Fibroblast of skin of back (primary cell): Measurements from ENCODE around the gene NRIP3.
"Not testable (repeated sequence)": the region's sequence is repeated elsewhere in the genome, so short reads cannot be mapped to it uniquely, and the experiment has no call there.

Source experiments
- DNase-seq: peaks from one replicate; pipeline ENCODE4 v3.0.0-alpha.2; 2013

NRIP3 gene

GRCh38 chr11:8971196-8971923 lies 32.4 kb downstream of the NRIP3 start:
- no peak for DNase-seq

DNA sequence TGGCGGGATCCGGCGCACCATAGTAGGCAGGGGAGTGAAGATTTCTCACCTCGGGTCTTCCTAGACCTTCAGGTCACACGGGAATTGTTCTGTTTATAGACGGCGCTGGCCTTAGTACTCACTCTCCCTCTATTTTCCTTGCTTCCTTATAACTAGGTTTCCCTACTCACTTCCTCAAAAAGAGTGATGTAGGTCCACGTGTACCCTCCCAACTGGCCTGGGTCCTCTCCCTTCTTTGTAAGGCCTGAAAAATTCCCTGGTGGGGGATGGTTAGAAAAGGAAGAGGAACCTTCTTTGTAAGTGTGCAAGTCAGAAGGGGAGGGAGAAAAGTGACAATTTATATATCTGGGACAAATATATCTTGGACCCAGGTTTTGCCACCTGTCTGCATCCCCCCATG lies 36.6 kb downstream of the NRIP3 start:
- DNase-seq: no peak

GRCh38 chr11:8964324-8965320 lies 39.2 kb downstream of the NRIP3 start, which contains the start of gene TMEM9B:
TSS of gene TMEM9B (minus strand) at chr11:8964442. CDS start at chr11:8964313, 129 bp downstream.
- DNase-seq: peak; percentile 89

GRCh38 chr11:8963569-8964323 lies 40.1 kb downstream of the NRIP3 start:
- no peak for DNase-seq

- no peak for DNase-seq
Measured at GRCh38 chr11:8962841-8963240, 41.0 kb downstream of the NRIP3 start.

- DNase-seq: no peak
Measured at GRCh38 chr11:8961401-8961800, 42.4 kb downstream of the NRIP3 start.

GRCh38 chr11:8959546-8960166 lies 44.1 kb downstream of the NRIP3 start:
- DNase-seq: peak; percentile 82

DNA sequence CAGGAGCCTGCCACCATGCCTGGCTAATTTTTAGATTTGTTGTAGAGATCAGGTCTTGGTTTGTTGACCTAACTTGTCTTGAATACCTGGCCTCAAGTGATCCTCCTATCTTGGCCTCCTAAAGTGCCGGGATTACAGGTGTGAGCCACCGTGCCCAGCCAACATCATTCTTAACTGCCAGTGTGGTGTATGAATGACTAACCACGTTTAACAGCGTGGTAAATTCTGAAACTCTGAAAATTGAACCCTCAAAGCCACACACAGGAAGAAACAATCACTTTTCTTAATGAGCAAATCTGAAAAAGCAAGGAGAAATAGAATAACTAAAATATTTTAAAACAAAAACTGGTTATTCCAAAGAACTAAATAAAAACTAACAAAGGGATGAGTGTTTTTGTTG lies 46.9 kb downstream of the NRIP3 start:
- no peak for DNase-seq

- DNase-seq: no peak
Measured at GRCh38 chr11:8948886-8949285, 54.9 kb downstream of the NRIP3 start.

- DNase-seq: no peak
Measured at GRCh38 chr11:8947230-8947943, 56.4 kb downstream of the NRIP3 start.

DNA sequence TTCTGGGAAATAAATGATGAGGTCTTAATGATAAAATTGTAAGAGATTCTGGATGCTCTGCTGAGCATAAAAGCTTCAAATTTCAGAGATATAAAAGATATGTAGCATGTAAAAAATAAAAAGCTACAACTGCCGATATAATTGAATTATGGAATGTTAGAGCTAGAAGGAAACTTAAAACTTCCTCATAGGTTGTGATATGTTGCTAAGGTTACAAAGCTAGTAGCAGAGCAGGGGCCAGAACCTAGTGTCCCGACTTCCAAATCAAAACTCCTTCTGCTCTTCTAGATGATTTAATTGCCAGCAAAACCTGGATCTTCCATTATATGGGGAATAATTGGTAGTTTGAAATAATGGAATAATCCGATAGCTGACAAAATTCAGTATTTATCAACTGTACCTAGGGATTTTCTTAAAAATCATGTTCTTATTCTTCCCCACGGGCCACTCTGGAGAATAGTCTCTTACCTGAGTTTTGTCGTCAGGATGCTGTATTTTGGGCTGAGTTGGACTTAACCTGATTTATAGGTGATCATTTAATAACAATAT lies 61.2 kb downstream of the NRIP3 start, which contains the start of gene ASCL3:
ASCL3 (minus strand) TSS at position 499 of the 549 bp plus-strand sequence. CDS start 4,855 bp downstream, outside the sequence.
- no peak for DNase-seq

DNA sequence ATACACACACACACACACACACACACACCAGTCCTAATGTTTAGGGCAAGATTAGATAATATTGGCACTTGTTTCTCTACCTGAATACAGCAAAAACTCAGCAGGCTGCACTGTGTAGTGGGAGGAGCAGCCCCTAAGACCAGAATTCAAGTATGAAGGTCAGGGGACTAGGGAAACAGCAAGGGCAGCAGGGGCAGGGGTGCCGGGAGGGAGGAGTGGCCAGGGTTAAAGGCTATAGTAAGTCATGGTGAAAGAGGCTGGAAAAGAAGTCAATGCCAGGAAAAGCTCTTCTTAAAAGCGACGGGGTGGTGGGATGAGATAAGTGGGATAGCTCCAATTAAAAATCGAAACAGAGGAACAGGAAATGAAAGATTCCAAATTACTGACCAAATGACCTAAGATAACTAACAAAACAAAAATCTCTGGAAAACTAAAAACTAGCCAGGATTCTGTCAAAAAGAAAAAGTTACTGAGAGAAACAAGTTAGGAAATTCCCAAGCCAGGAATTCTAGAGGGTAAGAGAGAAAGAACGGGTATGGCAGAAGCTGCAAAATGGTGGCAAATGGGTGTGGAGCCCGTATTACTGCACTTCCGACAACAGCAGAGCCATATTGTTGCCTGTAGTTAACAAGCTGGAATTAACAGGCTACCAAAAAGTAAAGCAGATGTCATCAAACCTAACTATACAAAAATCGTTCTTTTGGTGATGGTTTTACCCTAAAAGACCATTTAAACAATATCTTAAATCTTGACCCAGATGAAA lies 62.3 kb downstream of the NRIP3 start:
- no peak for DNase-seq

GRCh38 chr11:8937659-8938058 lies 66.1 kb downstream of the NRIP3 start:
- DNase-seq: no peak

- no peak for DNase-seq
Measured at GRCh38 chr11:8937159-8937558, 66.6 kb downstream of the NRIP3 start.

- not testable (repeated sequence) for DNase-seq
Measured at GRCh38 chr11:8935789-8936188, 68.0 kb downstream of the NRIP3 start.

DNA sequence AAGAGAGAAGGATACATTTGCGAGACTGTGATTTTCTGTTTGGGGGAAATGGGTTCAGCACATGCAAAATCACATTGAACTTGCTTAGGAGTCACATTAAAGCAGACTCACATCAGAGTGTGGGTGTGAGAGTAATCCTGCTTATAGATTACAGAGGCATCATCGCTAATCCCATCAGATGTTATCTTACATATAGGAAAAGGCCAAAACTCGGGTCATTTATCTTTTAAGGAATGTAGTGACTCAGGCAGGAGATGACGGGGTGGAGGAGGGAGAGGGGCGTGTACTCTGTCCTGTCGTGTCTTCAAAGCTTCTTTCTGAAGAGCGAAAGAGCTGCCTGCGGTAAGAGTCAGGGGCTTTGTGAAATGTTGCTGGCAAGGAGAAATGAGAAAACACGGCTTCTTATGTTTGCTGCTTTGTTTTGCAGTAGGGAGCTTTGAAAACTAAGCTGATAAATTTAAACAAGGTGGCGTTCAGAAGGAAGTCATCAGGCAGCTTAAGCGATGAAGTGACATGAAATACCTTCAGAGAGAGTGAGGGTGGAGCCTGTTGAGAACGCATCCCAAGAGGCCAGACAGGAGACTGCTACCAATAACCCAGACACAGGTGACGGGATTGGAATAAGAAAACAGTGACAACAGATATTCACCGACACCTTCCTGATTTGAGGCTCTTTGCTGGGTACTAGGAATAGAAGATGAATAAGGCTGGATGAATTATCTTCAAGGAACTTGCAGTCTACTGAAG lies 68.9 kb downstream of the NRIP3 start:
- peak; percentile 84 for DNase-seq

DNA sequence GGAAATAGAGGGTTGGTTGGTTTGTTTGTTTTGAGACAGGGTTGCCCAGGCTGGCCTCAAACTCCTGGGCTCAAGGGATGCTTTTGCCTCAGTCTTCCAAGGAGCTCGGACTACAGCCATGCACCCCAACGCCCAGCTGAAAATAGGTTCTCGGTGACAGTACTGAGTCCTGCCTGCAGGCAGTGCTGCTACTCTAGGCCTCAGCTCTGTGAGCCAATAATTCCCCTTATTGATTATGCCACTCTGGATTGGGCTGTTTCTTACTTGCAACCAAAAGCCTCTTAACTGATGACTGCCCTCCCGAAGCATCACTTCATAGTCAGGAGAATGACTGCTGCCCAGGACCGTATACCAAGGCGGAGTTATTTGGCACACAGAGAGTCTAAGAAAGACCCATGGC lies 69.9 kb downstream of the NRIP3 start:
- DNase-seq: no peak

- DNase-seq: no peak
Measured at GRCh38 chr11:8932564-8933180, 71.1 kb downstream of the NRIP3 start, which contains the start of gene C11orf16. TSS of gene C11orf16 (minus strand) at chr11:8932947. CDS start at chr11:8932308, 639 bp downstream.
